Activated naive CD4-positive, alpha-beta T cell treated with anti-CD3 and anti-CD28 coated beads for 36 hours (primary cell): ENCODE measurements around the gene BAZ2B. TPM values are rescaled to one million over a fixed set of nuclear protein-coding genes. Genes with fewer than 3 reads are reported as not detected.

Source experiments
- CTCF ChIA-PET: fragments of 350-600 bp; sonication (Branson Sonifier 250); formaldehyde crosslinking; loops from one replicate; lab custom pipeline; 2021; ENCODE audit warnings: antibody characterized with exemption; lab: Charles Lee
- DNase-seq: peaks from one replicate; pipeline ENCODE4 v3.0.0-alpha.2; 2020
- H3K27ac Mint-ChIP-seq: one replicate; pipeline ENCODE4 v1.8.0; 2021; ENCODE audit warnings: mild to moderate bottlenecking, mixed read lengths
- H3K27me3 Mint-ChIP-seq: one replicate; pipeline ENCODE4 v1.8.0; 2021; ENCODE audit warnings: low read depth, mixed read lengths
- H3K36me3 Mint-ChIP-seq: one replicate; pipeline ENCODE4 v1.8.0; 2021; ENCODE audit warnings: low read depth, mixed read lengths
- H3K4me1 Mint-ChIP-seq: one replicate; pipeline ENCODE4 v1.8.0; 2021; ENCODE audit warnings: low read depth, mixed read lengths
- H3K4me3 Mint-ChIP-seq: one replicate; pipeline ENCODE4 v1.8.0; 2021; ENCODE audit warnings: mild to moderate bottlenecking, moderate library complexity, mixed read lengths
- H3K9me3 Mint-ChIP-seq: one replicate; pipeline ENCODE4 v1.8.0; 2021; ENCODE audit warnings: mixed read lengths
- intact Hi-C: fragments of 100-400 bp; cut with micrococcal nuclease; formaldehyde crosslinking; loops from one replicate; pipeline ENCODE4 v1.15.1; 2023
- total RNA-seq, 2 experiments: library from RNA; stranded (reverse); gene quantifications; one replicate each; pipeline ENCODE4 v1.2.3, GENCODE V29; 2021

The BAZ2B gene
- total RNA-seq, 2 experiments from 2014 or later, result 8.3 to 9.7 TPM

DNA sequence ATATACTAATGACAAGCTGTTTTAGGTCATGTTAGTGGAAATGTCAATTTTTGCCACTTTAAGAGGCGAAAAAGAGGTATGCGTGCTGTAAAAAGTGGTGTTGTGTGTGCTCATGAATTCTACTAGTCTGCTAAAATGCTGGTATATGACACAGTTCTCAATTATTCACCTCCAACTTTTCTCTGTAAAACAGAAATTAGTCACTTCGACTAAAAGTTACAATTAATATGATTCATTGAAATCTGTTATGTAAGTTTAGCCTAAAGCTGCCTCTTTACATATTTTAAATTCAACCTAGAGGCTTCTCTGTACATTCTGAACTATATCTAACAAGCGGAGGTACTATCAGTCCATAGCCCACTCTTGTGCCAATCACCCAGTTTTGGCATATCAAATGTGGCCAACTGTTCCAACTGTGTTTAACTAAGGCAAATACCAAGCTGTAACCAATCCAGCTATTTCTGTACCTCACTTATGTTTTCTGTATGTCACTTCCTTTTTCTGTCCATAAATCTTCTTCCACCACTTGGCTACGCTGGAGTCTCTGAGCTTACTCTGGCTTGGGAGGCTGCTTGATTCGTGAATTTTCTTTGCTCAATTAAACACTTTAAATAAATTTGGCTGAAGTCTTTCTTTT lies 20.8 kb downstream of the BAZ2B start:
- DNase-seq, result no peak
- Mint-ChIP-seq H3K27me3 (no peaks in the 10 kb centered on the region), H3K36me3 (no peaks in the 10 kb centered on the region), H3K4me1 (peaks cover 2% of the 10 kb centered on the region), H3K27ac (no peak overlapping the region), H3K4me3 (no peak overlapping the region), H3K9me3 (no peaks in the 10 kb centered on the region)
- intact Hi-C loops, result no loop called here
- CTCF ChIA-PET, result interaction anchor here (0.6 to 1.2 kb wide), 2 partner anchors 21 to 222 kb away, joined by 3 read pairs; partner anchors contain the start of gene BAZ2B

DNA sequence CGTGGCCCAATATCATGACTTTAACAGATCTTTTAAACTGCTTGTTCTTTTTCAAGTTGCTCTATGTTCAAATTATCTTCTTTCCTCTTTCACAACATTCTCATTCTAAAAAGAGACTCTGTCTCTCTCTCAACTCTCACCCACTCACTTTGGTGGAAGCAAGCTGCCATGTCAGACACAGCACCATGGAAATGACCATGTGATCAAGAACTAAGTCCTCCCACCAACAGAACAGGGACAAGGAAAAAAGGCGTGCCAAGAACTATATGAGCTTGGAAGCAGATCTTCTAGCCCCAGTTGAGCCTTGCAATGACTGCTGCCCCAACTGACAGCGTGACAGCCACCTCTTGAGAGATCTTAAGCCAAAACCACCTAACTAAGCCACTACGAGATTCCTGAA lies 23.9 kb downstream of the BAZ2B start:
- H3K9me3 Mint-ChIP-seq, result no peaks in the 10 kb centered on the region
- no peak overlapping the region for H3K4me3 Mint-ChIP-seq
- intact Hi-C loops, result no loop called here
- H3K27me3 Mint-ChIP-seq, result no peaks in the 10 kb centered on the region
- DNase-seq, result no peak
- CTCF ChIA-PET, result no interaction called here
- H3K36me3 Mint-ChIP-seq, result no peaks in the 10 kb centered on the region
- no peak overlapping the region for H3K27ac Mint-ChIP-seq
- H3K4me1 Mint-ChIP-seq, result no peaks in the 10 kb centered on the region

- Mint-ChIP-seq H3K9me3 (no peaks in the 10 kb centered on the region), H3K36me3 (no peaks in the 10 kb centered on the region), H3K4me1 (no peaks in the 10 kb centered on the region), H3K27me3 (no peaks in the 10 kb centered on the region), H3K4me3 (no peak overlapping the region), H3K27ac (no peak overlapping the region)
- CTCF ChIA-PET, result no interaction called here
- intact Hi-C loops, result no loop called here
- no peak for DNase-seq
Measured at GRCh38 chr2:159591221-159591620, 25.1 kb downstream of the BAZ2B start.

DNA sequence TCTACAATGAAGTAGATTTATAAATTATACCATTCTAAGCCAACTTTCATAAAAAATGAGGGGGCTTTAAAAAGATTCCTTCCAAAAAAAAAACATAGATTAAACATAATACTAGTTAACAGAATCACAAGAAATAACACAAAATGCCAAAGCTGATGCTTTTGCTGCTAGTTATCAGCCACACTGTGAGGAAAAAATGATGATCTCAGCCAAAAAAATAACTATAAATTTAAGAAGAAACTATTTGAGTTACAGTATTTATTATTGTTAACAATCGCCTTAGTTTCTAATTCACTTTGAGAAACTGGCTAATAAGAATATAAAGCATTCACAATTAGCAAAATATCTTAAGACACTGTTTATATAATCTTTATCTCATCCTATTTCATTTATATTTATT lies 27.1 kb downstream of the BAZ2B start:
- H3K9me3 Mint-ChIP-seq, result no peaks in the 10 kb centered on the region
- no peak overlapping the region for H3K27ac Mint-ChIP-seq
- no peak for DNase-seq
- CTCF ChIA-PET, result no interaction called here
- H3K4me3 Mint-ChIP-seq, result no peak overlapping the region
- intact Hi-C loops, result no loop called here
- no peaks in the 10 kb centered on the region for H3K36me3 Mint-ChIP-seq
- no peaks in the 10 kb centered on the region for H3K27me3 Mint-ChIP-seq
- no peaks in the 10 kb centered on the region for H3K4me1 Mint-ChIP-seq

- H3K9me3 Mint-ChIP-seq, result no peaks in the 10 kb centered on the region
- no peak overlapping the region for H3K4me3 Mint-ChIP-seq
- H3K27ac Mint-ChIP-seq, result no peak overlapping the region
- no peaks in the 10 kb centered on the region for H3K27me3 Mint-ChIP-seq
- H3K36me3 Mint-ChIP-seq, result no peaks in the 10 kb centered on the region
- H3K4me1 Mint-ChIP-seq, result no peaks in the 10 kb centered on the region
- intact Hi-C loops, result no loop called here
- no peak for DNase-seq
- CTCF ChIA-PET, result interaction anchor here (0.6 kb wide), 1 partner anchor 716 kb away, joined by 3 read pairs; no protein-coding TSS in a partner anchor
Measured at GRCh38 chr2:159586034-159586433, 30.3 kb downstream of the BAZ2B start.

DNA sequence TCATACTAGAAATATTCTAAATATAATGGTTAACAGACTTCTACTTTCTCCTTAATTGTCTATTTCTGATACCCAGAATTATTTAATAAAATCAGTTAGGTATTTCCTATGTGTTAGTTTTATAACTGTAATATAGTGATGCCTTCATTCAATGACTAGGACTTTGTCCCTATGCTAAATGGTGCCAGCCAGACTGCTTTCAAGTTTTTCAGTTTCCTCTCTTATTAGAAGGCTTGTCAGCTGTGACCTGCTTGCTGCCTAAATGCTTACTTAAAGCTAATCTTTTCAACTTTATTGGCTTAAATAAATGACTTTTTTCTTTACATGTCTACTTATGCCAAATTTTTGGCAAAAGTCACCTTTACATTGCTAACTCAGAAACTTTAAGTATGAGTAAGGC lies 30.7 kb downstream of the BAZ2B start:
- H3K27me3 Mint-ChIP-seq, result no peaks in the 10 kb centered on the region
- intact Hi-C loops, result no loop called here
- H3K9me3 Mint-ChIP-seq, result no peaks in the 10 kb centered on the region
- H3K4me1 Mint-ChIP-seq, result no peaks in the 10 kb centered on the region
- H3K36me3 Mint-ChIP-seq, result no peaks in the 10 kb centered on the region
- no peak for DNase-seq
- CTCF ChIA-PET, result no interaction called here
- no peak overlapping the region for H3K27ac Mint-ChIP-seq
- H3K4me3 Mint-ChIP-seq, result no peak overlapping the region

DNA sequence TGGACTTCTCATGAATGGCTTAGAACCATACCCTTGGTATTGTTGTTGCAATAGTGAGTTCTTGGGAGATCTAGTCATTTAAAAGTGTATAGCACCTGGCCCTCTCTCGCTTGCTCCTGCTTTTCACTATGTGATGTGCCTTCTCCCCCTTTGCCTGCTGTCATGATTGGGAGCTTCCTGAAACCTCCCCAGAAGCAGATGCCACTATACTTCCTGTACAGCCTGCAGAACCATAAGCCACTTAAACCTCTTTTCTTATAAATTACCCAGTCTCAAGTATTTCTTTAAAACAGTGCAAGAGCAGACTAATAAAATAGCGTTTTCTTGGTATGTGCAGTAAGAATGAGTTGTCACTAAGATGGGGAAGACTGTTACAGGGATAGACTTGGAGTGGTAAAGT lies 31.6 kb downstream of the BAZ2B start:
- no peak for DNase-seq
- CTCF ChIA-PET, result no interaction called here
- no peak overlapping the region for H3K27ac Mint-ChIP-seq
- H3K27me3 Mint-ChIP-seq, result no peaks in the 10 kb centered on the region
- no peak overlapping the region for H3K4me3 Mint-ChIP-seq
- H3K4me1 Mint-ChIP-seq, result no peaks in the 10 kb centered on the region
- H3K9me3 Mint-ChIP-seq, result peaks cover 4% of the 10 kb centered on the region
- intact Hi-C loops, result no loop called here
- peaks cover 4% of the 10 kb centered on the region for H3K36me3 Mint-ChIP-seq

DNA sequence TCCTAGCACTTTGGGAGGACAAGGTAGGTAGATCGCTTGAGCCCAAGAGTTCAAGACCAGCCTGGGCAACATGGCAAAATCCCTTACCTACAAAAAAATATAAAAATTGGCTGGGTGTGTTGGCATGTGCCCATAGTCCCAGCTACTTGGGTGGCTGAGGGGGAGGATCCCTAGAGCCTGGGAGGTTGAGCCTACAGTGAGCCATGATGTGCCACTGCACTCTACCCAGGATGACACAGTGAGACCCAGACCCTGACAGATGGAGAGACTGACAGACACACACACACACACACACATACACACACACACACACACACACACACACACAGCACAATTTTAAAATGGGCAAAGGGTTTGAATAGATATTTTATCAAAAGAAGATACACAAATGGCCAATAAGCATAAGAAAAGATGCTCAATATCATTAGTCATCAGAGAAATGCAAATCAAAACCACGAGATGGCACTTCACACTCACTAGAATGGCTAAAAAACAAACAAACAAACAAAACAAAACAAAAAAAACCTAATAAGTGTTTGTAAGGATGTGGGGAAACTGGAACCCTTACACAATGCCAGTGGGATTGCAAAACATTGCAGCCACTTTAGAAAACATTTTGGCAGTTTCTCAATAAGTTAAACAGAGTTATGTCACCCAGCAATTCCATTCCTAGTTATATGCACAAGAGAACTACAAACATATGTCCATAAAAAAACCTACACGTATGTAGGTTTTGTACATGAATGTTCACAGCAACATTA lies 42.3 kb downstream of the BAZ2B start:
- intact Hi-C loops, result no loop called here
- Mint-ChIP-seq H3K36me3 (peaks cover 6% of the 10 kb centered on the region), H3K27ac (no peak overlapping the region), H3K27me3 (no peaks in the 10 kb centered on the region), H3K4me3 (no peak overlapping the region), H3K4me1 (no peaks in the 10 kb centered on the region), H3K9me3 (peaks cover 5% of the 10 kb centered on the region)
- CTCF ChIA-PET, result no interaction called here
- no peak for DNase-seq

GRCh38 chr2:159573294-159573693 lies 43.1 kb downstream of the BAZ2B start:
- Mint-ChIP-seq H3K27ac (no peak overlapping the region), H3K27me3 (no peaks in the 10 kb centered on the region), H3K9me3 (peaks cover 5% of the 10 kb centered on the region), H3K4me3 (no peak overlapping the region), H3K4me1 (no peaks in the 10 kb centered on the region), H3K36me3 (peaks cover 6% of the 10 kb centered on the region)
- no peak for DNase-seq
- intact Hi-C loops, result no loop called here
- CTCF ChIA-PET, result no interaction called here

DNA sequence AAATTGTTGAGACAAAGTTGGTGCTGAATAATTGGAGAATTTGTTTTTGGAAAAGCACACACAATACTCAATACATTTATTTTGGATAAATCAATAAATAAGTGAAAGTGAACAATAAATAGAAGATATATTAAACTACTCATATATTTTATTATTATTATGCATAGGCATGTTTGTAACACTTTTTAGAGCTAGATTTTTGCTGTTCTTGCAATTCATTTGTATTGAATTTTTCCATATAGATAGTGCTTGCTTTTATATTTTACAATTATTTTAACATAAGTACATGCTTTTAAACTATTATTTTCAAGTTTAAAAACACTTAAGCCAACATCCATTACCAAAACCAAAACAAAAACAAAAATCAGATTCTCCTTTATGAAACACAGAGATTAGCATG lies 43.9 kb downstream of the BAZ2B start:
- CTCF ChIA-PET, result no interaction called here
- Mint-ChIP-seq H3K4me1 (no peaks in the 10 kb centered on the region), H3K4me3 (no peak overlapping the region), H3K27ac (no peak overlapping the region), H3K9me3 (peaks cover 5% of the 10 kb centered on the region), H3K36me3 (peaks cover 6% of the 10 kb centered on the region), H3K27me3 (no peaks in the 10 kb centered on the region)
- no peak for DNase-seq
- intact Hi-C loops, result no loop called here

DNA sequence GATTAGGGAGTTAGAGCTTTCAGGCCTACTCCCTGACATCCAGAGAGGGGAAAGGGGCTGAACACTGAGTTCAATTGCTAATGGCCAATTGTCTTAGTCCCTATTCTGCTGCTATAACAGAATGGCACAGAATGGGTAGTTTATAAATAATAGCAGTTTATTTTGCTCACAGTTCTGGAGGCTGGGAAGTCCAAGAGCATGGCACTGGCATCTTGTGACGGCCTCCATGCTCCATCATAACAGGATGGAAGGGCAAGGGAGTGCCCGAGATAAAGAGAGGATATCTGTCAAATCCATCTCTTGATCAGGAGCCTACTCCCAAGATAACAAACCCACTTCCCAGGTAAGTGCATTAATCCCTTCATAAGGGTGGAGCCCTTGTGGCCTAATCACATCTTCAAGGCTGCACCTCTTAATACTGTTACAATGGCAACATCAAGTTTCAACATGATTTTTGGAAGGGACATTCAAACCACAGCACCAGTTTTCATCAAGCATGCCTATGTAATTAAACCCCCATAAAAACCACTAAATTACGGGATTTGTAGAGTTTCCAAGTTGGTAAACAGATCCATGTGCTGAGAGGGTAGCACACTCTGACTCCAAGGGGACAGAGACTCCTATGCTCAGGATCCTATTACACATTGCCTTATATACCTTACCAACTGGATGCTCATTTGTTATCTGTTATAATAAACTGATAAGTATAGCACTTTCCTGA lies 44.6 kb downstream of the BAZ2B start:
- intact Hi-C loops, result no loop called here
- no peak overlapping the region for H3K4me3 Mint-ChIP-seq
- no peak for DNase-seq
- H3K27me3 Mint-ChIP-seq, result no peaks in the 10 kb centered on the region
- CTCF ChIA-PET, result no interaction called here
- H3K4me1 Mint-ChIP-seq, result no peaks in the 10 kb centered on the region
- H3K27ac Mint-ChIP-seq, result no peak overlapping the region
- H3K36me3 Mint-ChIP-seq, result peaks cover 6% of the 10 kb centered on the region
- H3K9me3 Mint-ChIP-seq, result peaks cover 5% of the 10 kb centered on the region

- Mint-ChIP-seq H3K9me3 (no peaks in the 10 kb centered on the region), H3K4me3 (no peak overlapping the region), H3K27ac (no peak overlapping the region), H3K36me3 (peaks cover 2% of the 10 kb centered on the region), H3K27me3 (no peaks in the 10 kb centered on the region), H3K4me1 (no peaks in the 10 kb centered on the region)
- DNase-seq, result no peak
- CTCF ChIA-PET, result no interaction called here
- intact Hi-C loops, result no loop called here
Measured at GRCh38 chr2:159564081-159564480, 52.3 kb downstream of the BAZ2B start.
